Endothelial cell of hepatic sinusoid (primary cell): ENCODE measurements around the gene NME2.

Experiments
- in situ Hi-C: cut with HindIII; loops from 2 replicates; pipeline ENCODE4 v1.10.0; 2017; ENCODE audit warnings: low sequenced_read_pairs

Gene NME2

DNA sequence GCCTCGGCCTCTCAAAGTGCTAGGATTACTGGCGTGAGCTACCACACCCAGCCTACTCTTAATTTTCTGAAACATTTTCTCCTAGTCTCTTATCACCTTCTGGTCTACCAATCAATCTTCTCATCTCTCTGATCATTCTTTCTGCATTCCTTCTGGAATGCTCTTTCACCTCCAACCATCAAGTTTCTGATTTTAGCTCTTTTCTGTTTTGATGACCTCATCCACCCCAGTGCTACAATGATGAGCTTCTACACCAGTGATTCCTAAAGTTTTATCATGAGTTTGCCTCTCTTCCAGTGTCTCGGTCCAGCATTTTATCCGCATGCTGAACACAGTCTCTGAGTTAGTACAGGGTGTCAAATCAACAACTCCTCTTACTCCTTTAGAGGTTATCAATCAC is 31.5 kb downstream of the NME2 start:
- in situ Hi-C loops, result loop anchor here (25.0 kb wide), 1 partner anchor 160 kb away; no protein-coding TSS in a partner anchor

DNA sequence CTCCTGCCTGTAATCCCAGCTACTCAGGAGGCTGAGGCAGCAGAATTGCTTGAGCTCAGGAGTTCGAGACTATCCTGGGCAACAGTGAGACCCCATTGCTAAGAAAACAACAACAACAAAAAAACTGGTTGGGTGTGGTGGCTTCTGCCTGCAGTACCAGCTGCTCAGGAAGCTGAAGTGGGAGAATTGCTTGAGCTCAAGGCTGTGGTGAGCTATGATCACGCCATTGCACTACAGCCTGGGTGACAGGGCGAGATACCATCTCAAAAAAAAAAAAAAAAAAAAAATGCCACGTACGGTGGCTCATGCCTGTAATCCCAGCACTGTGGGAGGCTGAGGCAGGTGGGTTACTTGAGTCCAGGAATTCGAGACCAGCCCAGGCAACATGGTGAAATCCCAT is 34.1 kb downstream of the NME2 start:
- in situ Hi-C loops, result no loop called here

DNA sequence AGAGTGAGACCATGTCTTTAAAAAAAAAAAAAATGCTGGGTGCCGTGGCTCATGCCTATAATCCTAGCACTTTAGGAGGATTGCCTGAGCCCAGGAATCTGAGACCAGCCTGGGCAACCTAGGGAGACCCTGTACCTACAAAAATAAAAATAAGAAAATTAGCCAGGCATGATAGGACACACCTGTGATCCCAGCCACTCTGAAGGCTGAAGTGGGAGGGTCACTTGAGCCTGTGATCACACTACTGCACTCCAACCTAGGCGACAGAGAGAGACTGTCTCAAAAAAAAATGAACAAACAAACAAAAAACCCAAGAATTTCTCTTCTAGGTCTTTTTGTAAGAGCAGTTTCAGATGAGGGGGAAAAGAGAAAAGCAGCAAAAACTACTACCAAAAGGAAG is 34.6 kb downstream of the NME2 start:
- in situ Hi-C loops, result no loop called here

DNA sequence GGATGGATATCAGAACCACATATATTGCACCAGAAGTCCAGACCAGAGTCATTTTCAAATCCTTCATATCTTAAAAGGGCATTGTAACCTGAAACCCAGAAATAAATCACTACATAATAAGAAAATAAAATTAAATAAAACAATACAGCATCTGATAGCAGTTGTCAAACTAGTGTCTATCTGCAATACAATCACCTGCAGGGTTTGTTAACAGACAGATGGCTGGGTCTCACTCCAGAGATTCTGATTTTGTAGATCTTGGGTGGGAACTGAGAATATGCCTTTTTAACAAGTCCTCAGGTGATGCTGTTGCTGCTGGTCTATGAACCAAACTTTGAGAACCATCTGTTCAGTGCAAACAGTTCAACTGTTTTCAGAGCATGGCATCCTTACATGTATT is 37.6 kb downstream of the NME2 start:
- in situ Hi-C loops, result no loop called here

DNA sequence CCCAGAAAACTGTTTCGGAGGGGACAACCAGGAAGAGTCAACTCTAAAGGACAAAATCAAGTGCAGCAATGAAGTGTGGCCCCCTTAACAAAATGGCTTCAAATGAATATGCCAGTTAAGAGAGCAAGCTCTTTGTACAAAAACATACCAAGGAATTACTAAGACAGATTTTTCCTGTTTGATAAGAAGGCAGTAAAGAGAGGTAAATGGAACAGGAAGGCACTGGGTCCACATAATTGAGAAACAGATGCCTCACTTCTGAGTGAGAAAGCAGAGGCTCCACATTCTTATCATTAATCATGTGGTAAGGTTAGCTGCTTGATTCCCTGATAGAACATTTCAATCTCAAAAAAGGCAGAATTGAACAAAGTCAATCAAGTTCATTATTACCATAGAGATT is 48.7 kb downstream of the NME2 start:
- in situ Hi-C loops, result no loop called here

DNA sequence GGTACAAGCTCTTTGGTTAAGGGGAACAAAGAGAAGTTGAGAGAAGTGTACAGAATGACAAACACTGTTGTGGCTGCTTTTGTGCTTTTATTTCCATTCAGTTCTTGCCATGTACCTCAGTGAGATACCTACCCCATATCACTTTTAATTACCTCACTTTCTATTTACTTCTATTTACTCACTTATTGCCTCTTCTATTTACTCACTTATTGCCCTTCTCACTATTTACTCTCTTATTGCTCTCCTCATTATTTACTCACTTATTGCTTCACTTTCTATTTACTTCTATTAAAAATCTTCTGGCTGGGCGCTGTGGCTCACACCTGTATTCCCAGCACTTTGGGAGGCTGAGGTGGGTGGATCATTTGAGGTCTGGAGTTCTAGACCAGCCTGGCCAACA is 51.7 kb downstream of the NME2 start:
- in situ Hi-C loops, result no loop called here

DNA sequence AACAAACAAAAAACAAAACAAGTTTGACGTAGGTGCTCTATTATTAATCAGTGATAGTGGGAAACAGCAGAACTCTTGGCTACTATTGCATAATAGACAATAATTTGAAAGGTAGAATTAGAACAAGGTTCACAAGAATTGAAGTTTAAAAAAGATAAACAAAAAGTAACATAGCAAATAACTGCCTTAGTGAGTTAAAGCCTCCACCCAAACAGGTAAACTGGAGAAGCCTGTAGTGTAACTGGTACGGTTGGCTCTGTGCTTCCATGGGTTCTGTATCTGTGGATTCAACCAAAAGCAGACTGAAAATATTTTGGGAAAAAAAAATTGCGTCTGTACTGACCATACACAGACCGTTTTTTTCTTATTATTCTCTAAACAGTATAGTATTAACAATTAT is 55.1 kb downstream of the NME2 start:
- in situ Hi-C loops, result no loop called here
